HCT116 (cell line): ENCODE data around the gene SLC6A3. TPM values are rescaled to one million over a fixed set of nuclear protein-coding genes. Genes with fewer than 3 reads are reported as not detected.

ENCODE experiments used
- ATAC-seq: fragments of 200-7000 bp; cut with Tn5 transposase; 2 replicates; pipeline ENCODE4 v1.9.1; 2020; ENCODE audit warnings: mild to moderate bottlenecking, moderate library complexity
- BruUV-seq: library from RNA; stranded (reverse); fragments of 400-500 nt; replicated peaks from 2 replicates; lab custom pipeline; 2021; lab: Mats Ljungman, UMichigan
- CTCF ChIA-PET: fragments of 300-600 bp; sonication (Branson Sonifier 250); formaldehyde crosslinking; loops from one replicate; lab custom pipeline; 2021; ENCODE audit warnings: antibody characterized with exemption; lab: Charles Lee
- POLR2A ChIA-PET: fragments of 300-600, 350-600 bp; sonication (Branson Sonifier 250); formaldehyde crosslinking; loops from one replicate; lab custom pipeline; 2021; ENCODE audit warnings: antibody characterized with exemption; lab: Charles Lee
- RAD21 ChIA-PET, 2 experiments: fragments of 300-600 bp; sonication (Branson Sonifier 250); formaldehyde crosslinking; loops; one replicate each; lab custom pipeline; 2023; ENCODE audit warnings: low total read pairs in 2 of 2; ENCODE audit not compliant: uncharacterized antibody in 2 of 2, unreplicated experiment in 2 of 2, low non-redundant PET in 1 of 2; lab: Charles Lee
- DNase-seq: peaks from one replicate; pipeline ENCODE4 v3.0.0-alpha.2; 2010; ENCODE audit warnings: low read depth, low spot score
- H2AFZ ChIP-seq: fragments of 200-600 bp; shearing (Covaris generic), sonication (generic); 2 replicates; pipeline ENCODE4 v1.6.1; 2017; ENCODE audit warnings: low read depth, mixed run types, mixed read lengths, antibody characterized with exemption, low read length; ENCODE audit not compliant: poor library complexity, severe bottlenecking
- H3K27ac ChIP-seq: 2 replicates; pipeline ENCODE4 v1.5.1; 2012; ENCODE audit warnings: low read depth, low read length
- H3K27me3 ChIP-seq: fragments of 200-600 bp; sonication (generic); 2 replicates; pipeline ENCODE4 v1.6.1; 2016; ENCODE audit warnings: mixed run types, low read length, mixed read lengths; ENCODE audit not compliant: insufficient read depth
- H3K36me3 ChIP-seq, 2 experiments: fragments of 200-500 bp in 1 of 2; fragments of 200-600 bp in 1 of 2; sonication (Bioruptor generic) in 1 of 2; sonication (generic) in 1 of 2; 2 replicates each; pipeline versions ENCODE4 v1.5.1 to v1.6.1; 2014 to 2016; ENCODE audit warnings: low read length in 2 of 2, inconsistent platforms in 1 of 2, mixed read lengths in 1 of 2, mixed run types in 1 of 2; ENCODE audit not compliant: insufficient read depth in 2 of 2, control insufficient read depth in 1 of 2
- H3K4me1 ChIP-seq, 2 experiments: fragments of 200-600 bp in 1 of 2; sonication (generic) in 1 of 2; 2 replicates each; pipeline versions ENCODE4 v1.5.1 to v1.6.1; 2012 to 2017; ENCODE audit warnings: low read length in 2 of 2, inconsistent platforms in 1 of 2, mild to moderate bottlenecking in 1 of 2, mixed read lengths in 1 of 2, mixed run types in 1 of 2, moderate library complexity in 1 of 2; ENCODE audit not compliant: insufficient read depth in 2 of 2, control insufficient read depth in 1 of 2
- H3K4me2 ChIP-seq: fragments of 200-600 bp; sonication (generic); 2 replicates; pipeline ENCODE4 v1.6.1; 2017; ENCODE audit warnings: mixed run types, low read length, mixed read lengths
- H3K4me3 ChIP-seq, 2 experiments: fragments of 200-600 bp in 1 of 2; sonication (generic) in 1 of 2; replicated peaks in 1 of 2; 2 replicates each; pipeline ENCODE4 v1.5.1; 2011 to 2016; ENCODE audit warnings: low read length in 2 of 2, control low read depth in 1 of 2, low read depth in 1 of 2, mild to moderate bottlenecking in 1 of 2, mixed read lengths in 1 of 2, mixed run types in 1 of 2
- H3K79me2 ChIP-seq: fragments of 200-600 bp; sonication (generic); 2 replicates; pipeline ENCODE4 v1.6.1; 2017; ENCODE audit warnings: mild to moderate bottlenecking, mixed run types, low read length, moderate library complexity, mixed read lengths; ENCODE audit not compliant: insufficient read depth
- H3K9ac ChIP-seq: fragments of 200-600 bp; sonication (generic); 2 replicates; pipeline ENCODE4 v1.6.1; 2016; ENCODE audit warnings: low read length, mixed read lengths
- H3K9me2 ChIP-seq: fragments of 200-600 bp; sonication (generic), shearing (Covaris generic); 2 replicates; pipeline ENCODE4 v1.6.1; 2017; ENCODE audit warnings: mixed run types, mild to moderate bottlenecking, moderate library complexity; ENCODE audit not compliant: insufficient read depth
- H3K9me3 ChIP-seq, 2 experiments: fragments of 200-500 bp in 1 of 2; fragments of 200-600 bp in 1 of 2; sonication (Bioruptor generic) in 1 of 2; sonication (generic) in 1 of 2; 2 replicates each; pipeline ENCODE4 v1.6.1; 2014 to 2017; ENCODE audit warnings: low read length in 2 of 2, mixed read lengths in 2 of 2, inconsistent platforms in 1 of 2, low read depth in 1 of 2, mild to moderate bottlenecking in 1 of 2, mixed run types in 1 of 2, moderate library complexity in 1 of 2; ENCODE audit not compliant: control insufficient read depth in 1 of 2, insufficient read depth in 1 of 2
- H4K20me1 ChIP-seq: fragments of 200-600 bp; sonication (generic), shearing (Covaris generic); 2 replicates; pipeline ENCODE4 v1.6.1; 2017; ENCODE audit warnings: mixed run types, mild to moderate bottlenecking, moderate library complexity; ENCODE audit not compliant: insufficient read depth
- EZH2 ChIP-seq: fragments of 200-600 bp; sonication (generic); IDR thresholded peaks from 2 replicates; pipeline ENCODE4 v1.6.1; 2017; ENCODE audit warnings: antibody characterized with exemption, mixed run types
- EZH2phosphoT487 ChIP-seq: fragments of 200-600 bp; IDR thresholded peaks from 2 replicates; pipeline ENCODE4 v1.6.1; 2018; ENCODE audit warnings: antibody characterized with exemption, borderline replicate concordance
- FOSL1 ChIP-seq: IDR thresholded peaks from 2 replicates; pipeline ENCODE4 v1.6.1; 2012; ENCODE audit warnings: low read depth
- POLR2AphosphoS5 ChIP-seq: IDR thresholded peaks from 2 replicates; pipeline ENCODE4 v1.6.1; 2011; ENCODE audit warnings: mild to moderate bottlenecking, low read depth, low read length, moderate library complexity
- TCF7L2 ChIP-seq: IDR thresholded peaks from 2 replicates; pipeline ENCODE4 v1.7.0; 2011; ENCODE audit warnings: borderline replicate concordance, inconsistent platforms; ENCODE audit not compliant: insufficient read depth, insufficient read length; ENCODE audit errors: extremely low read depth
- YY1 ChIP-seq: IDR thresholded peaks from 2 replicates; pipeline ENCODE4 v1.6.1; 2011; ENCODE audit warnings: low read length, low read depth, moderate library complexity, mild to moderate bottlenecking; ENCODE audit not compliant: insufficient replicate concordance; ENCODE audit errors: extremely low read depth
- ZFX ChIP-seq: fragments of 450-650 bp; IDR thresholded peaks from 2 replicates; pipeline ENCODE4 v1.6.1; 2017
- intact Hi-C: fragments of 100-400 bp; cut with micrococcal nuclease; formaldehyde crosslinking; loops from 2 replicates; pipeline ENCODE4 v1.10.0; 2022
- total RNA-seq: library from RNA; stranded (reverse); gene quantifications from one replicate; pipeline ENCODE4 v1.2.1, GENCODE V29; 2021; ENCODE audit not compliant: unreplicated experiment
- TF ChIP-seq, protein P1 (sequence below): IDR thresholded peaks from 2 replicates; pipeline ENCODE4 v1.6.1; 2012
- TF ChIP-seq, protein P2 (sequence below): IDR thresholded peaks from 2 replicates; pipeline ENCODE4 v1.6.1; 2011; ENCODE audit warnings: mild to moderate bottlenecking, low read length, moderate library complexity; ENCODE audit not compliant: insufficient replicate concordance; ENCODE audit errors: extremely low read depth
- TF ChIP-seq, protein P3 (sequence below): IDR thresholded peaks from 2 replicates; pipeline ENCODE4 v1.6.1; 2012; ENCODE audit warnings: low read depth

Gene SLC6A3
- total RNA-seq, 1 experiment from 2014 or later, result not detected

GRCh38 chr5:1356873-1357787, 88.1 kb downstream of the SLC6A3 start:
- Histone ChIP-seq H3K4me2 (no peak overlapping the region), H4K20me1 (no peaks in the 10 kb centered on the region), H3K79me2 (no peaks in the 10 kb centered on the region), H3K4me1 (no peaks in the 10 kb centered on the region), H3K9me3 (no peaks in the 10 kb centered on the region), H3K36me3 (no peaks in the 10 kb centered on the region), H3K27me3 (peaks cover 6% of the 10 kb centered on the region; the same call in 1 of the 2 replicates), H3K9ac (no peak overlapping the region), H3K9me2 (no peaks in the 10 kb centered on the region), H2AFZ (no peak overlapping the region), H3K27ac (no peak overlapping the region), H3K4me3 (no peak overlapping the region)
- ChIA-PET RAD21 (no interaction called here), POLR2A (no interaction called here), CTCF (no interaction called here)
- ATAC-seq (no peak), DNase-seq (no peak)
- intact Hi-C loops, result no loop called here
- no TSS peak for BruUV-seq
- TF ChIP-seq EZH2phosphoT487 (no peak), EZH2 (no peak), TCF7L2 (no peak), FOSL1 (no peak), YY1 (no peak), POLR2AphosphoS5 (no peak), ZFX (no peak)
- TF ChIP-seq, protein P1, sequence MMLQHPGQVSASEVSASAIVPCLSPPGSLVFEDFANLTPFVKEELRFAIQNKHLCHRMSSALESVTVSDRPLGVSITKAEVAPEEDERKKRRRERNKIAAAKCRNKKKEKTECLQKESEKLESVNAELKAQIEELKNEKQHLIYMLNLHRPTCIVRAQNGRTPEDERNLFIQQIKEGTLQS, result no peak
- TF ChIP-seq, protein P2, sequence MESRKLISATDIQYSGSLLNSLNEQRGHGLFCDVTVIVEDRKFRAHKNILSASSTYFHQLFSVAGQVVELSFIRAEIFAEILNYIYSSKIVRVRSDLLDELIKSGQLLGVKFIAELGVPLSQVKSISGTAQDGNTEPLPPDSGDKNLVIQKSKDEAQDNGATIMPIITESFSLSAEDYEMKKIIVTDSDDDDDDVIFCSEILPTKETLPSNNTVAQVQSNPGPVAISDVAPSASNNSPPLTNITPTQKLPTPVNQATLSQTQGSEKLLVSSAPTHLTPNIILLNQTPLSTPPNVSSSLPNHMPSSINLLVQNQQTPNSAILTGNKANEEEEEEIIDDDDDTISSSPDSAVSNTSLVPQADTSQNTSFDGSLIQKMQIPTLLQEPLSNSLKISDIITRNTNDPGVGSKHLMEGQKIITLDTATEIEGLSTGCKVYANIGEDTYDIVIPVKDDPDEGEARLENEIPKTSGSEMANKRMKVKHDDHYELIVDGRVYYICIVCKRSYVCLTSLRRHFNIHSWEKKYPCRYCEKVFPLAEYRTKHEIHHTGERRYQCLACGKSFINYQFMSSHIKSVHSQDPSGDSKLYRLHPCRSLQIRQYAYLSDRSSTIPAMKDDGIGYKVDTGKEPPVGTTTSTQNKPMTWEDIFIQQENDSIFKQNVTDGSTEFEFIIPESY, result no peak
- TF ChIP-seq, protein P3, sequence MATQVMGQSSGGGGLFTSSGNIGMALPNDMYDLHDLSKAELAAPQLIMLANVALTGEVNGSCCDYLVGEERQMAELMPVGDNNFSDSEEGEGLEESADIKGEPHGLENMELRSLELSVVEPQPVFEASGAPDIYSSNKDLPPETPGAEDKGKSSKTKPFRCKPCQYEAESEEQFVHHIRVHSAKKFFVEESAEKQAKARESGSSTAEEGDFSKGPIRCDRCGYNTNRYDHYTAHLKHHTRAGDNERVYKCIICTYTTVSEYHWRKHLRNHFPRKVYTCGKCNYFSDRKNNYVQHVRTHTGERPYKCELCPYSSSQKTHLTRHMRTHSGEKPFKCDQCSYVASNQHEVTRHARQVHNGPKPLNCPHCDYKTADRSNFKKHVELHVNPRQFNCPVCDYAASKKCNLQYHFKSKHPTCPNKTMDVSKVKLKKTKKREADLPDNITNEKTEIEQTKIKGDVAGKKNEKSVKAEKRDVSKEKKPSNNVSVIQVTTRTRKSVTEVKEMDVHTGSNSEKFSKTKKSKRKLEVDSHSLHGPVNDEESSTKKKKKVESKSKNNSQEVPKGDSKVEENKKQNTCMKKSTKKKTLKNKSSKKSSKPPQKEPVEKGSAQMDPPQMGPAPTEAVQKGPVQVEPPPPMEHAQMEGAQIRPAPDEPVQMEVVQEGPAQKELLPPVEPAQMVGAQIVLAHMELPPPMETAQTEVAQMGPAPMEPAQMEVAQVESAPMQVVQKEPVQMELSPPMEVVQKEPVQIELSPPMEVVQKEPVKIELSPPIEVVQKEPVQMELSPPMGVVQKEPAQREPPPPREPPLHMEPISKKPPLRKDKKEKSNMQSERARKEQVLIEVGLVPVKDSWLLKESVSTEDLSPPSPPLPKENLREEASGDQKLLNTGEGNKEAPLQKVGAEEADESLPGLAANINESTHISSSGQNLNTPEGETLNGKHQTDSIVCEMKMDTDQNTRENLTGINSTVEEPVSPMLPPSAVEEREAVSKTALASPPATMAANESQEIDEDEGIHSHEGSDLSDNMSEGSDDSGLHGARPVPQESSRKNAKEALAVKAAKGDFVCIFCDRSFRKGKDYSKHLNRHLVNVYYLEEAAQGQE, result no peak
